Sciatic nerve (tissue), 2 donors: ENCODE results near the gene SLC6A4. TPM values are rescaled to one million over a fixed set of nuclear protein-coding genes. Genes with fewer than 3 reads are reported as not detected.
"Not testable (repeated sequence)": the region's sequence is repeated elsewhere in the genome, so short reads cannot be mapped to it uniquely, and the experiment has no call there.

Experiments used
- ATAC-seq: fragments of 200-7000 bp; cut with Tn5 transposase; one replicate; pipeline ENCODE4 v1.9.1; 2020; ENCODE audit warnings: mild to moderate bottlenecking, moderate library complexity
- DNase-seq: peaks from one replicate; pipeline ENCODE4 v3.0.0-alpha.2; 2020; ENCODE audit warnings: low spot score
- intact Hi-C: fragments of 100-400 bp; cut with DNase I; formaldehyde crosslinking; loops from one replicate; pipeline ENCODE4 v1.14.2; 2022
- total RNA-seq: library from RNA; stranded (reverse); fragmentation: NEBNext Ultra II Directional; extraction: Animal tissue kit (Norgen Biotek cat#: 25700); gene quantifications from one replicate; pipeline ENCODE4 v1.2.1, GENCODE V29; 2021
- donor health status: DM: no; HTN: no; CAD: no.
- donor health status: DM: no; HTN: no; CAD: no.

SLC6A4 gene
- total RNA-seq, 1 donor from 2014 or later: 3.0 TPM

- intact Hi-C loops: no loop called here
- DNase-seq (no peak), ATAC-seq (no peak)
Measured at GRCh38 chr17:30241051-30241450, 5.6 kb upstream of the SLC6A4 start.

GRCh38 chr17:30240177-30240576 lies 4.7 kb upstream of the SLC6A4 start:
- ATAC-seq (no peak), DNase-seq (no peak)
- intact Hi-C loops: no loop called here

GRCh38 chr17:30239089-30239462 lies 3.6 kb upstream of the SLC6A4 start:
- ATAC-seq (no peak), DNase-seq (no peak)
- intact Hi-C loops: no loop called here

GRCh38 chr17:30238387-30239088 lies 3.0 kb upstream of the SLC6A4 start:
- ATAC-seq (peak; percentile 13), DNase-seq (no peak)
- intact Hi-C loops: no loop called here

GRCh38 chr17:30238003-30238344 lies 2.5 kb upstream of the SLC6A4 start:
- ATAC-seq (no peak), DNase-seq (no peak)
- intact Hi-C loops: no loop called here

- peak; percentile 17 for ATAC-seq
Measured at GRCh38 chr17:30237296-30238002, 2.0 kb upstream of the SLC6A4 start.

GRCh38 chr17:30236766-30237165 lies 1.3 kb upstream of the SLC6A4 start:
- DNase-seq (peak; percentile 69), ATAC-seq (peak; percentile 62)
- intact Hi-C loops: no loop called here

More at GRCh38 chr17:30237296-30238002, 2.0 kb upstream of the SLC6A4 start:
- no peak for DNase-seq
- intact Hi-C loops: no loop called here

- ATAC-seq: no peak
- no peak for DNase-seq
- intact Hi-C loops: no loop called here
Measured at GRCh38 chr17:30236297-30236624, 764 bp upstream of the SLC6A4 start.

- DNase-seq (no peak), ATAC-seq (no peak)
- intact Hi-C loops: no loop called here
Measured at GRCh38 chr17:30234964-30235363, 533 bp downstream of the SLC6A4 start.

- ATAC-seq (no peak), DNase-seq (no peak)
- intact Hi-C loops: no loop called here
Measured at GRCh38 chr17:30234296-30234695, 1.2 kb downstream of the SLC6A4 start.

- intact Hi-C loops: no loop called here
- no peak for ATAC-seq
- DNase-seq: no peak
Measured at GRCh38 chr17:30232824-30233427, 2.6 kb downstream of the SLC6A4 start.

- DNase-seq: no peak
- ATAC-seq: peak; percentile 36
- intact Hi-C loops: no loop called here
Measured at GRCh38 chr17:30232015-30232823, 3.3 kb downstream of the SLC6A4 start.

- ATAC-seq (no peak), DNase-seq (no peak)
- intact Hi-C loops: no loop called here
Measured at GRCh38 chr17:30230596-30231125, 4.8 kb downstream of the SLC6A4 start.

GRCh38 chr17:30230009-30230408 lies 5.5 kb downstream of the SLC6A4 start:
- intact Hi-C loops, DNase-seq, ATAC-seq: not testable (repeated sequence)

- DNase-seq: no peak
- intact Hi-C loops: no loop called here
- no peak for ATAC-seq
Measured at GRCh38 chr17:30229012-30229411, 6.5 kb downstream of the SLC6A4 start.

- intact Hi-C loops: no loop called here
- ATAC-seq (no peak), DNase-seq (no peak)
Measured at GRCh38 chr17:30228011-30228410, 7.5 kb downstream of the SLC6A4 start.

- ATAC-seq (no peak), DNase-seq (no peak)
- intact Hi-C loops: no loop called here
Measured at GRCh38 chr17:30226878-30227277, 8.6 kb downstream of the SLC6A4 start.

- ATAC-seq: no peak
- intact Hi-C loops: no loop called here
- no peak for DNase-seq
Measured at GRCh38 chr17:30225919-30226553, 9.5 kb downstream of the SLC6A4 start.

- no peak for ATAC-seq
- intact Hi-C loops: no loop called here
- DNase-seq: no peak
Measured at GRCh38 chr17:30225112-30225511, 10.4 kb downstream of the SLC6A4 start.
